GF-D8 (cell line): ENCODE measurements around the gene LAG3.

ENCODE experiments used
- DNase-seq: peaks from one replicate; lab custom pipeline; 2025; lab: John Stamatoyannopoulos, UW

Gene LAG3

DNA sequence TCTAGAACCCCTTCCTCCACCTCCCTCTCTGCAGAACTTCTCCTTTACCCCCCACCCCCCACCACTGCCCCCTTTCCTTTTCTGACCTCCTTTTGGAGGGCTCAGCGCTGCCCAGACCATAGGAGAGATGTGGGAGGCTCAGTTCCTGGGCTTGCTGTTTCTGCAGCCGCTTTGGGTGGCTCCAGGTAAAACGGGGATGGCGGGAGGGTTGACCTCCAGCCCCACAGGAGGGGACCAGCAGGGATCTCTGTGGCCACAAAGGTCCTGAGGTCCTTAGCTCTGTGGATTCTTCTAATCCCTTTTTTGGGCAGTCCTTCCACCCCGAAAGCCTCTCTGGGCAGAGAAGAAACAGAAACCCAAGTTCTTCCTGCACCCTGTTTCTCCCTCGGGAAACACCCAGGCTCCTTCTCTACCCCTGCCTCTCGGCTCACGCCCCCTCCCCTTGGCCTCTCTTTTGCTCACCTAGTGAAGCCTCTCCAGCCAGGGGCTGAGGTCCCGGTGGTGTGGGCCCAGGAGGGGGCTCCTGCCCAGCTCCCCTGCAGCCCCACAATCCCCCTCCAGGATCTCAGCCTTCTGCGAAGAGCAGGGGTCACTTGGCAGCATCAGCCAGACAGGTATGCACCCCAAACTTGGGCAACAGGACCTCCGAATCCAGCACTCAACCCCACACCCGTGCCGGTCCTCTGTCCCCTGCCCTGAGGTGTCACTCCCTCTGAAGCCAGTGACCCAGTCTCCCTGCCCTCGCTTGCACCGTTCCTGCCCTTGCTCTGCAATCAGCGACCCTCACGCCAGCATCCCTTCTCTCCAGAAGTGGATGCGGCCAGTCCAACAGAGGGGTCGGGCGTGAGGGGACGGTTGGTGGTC lies 638 bp downstream of the LAG3 start:
- DNase-seq, result no peak

DNA sequence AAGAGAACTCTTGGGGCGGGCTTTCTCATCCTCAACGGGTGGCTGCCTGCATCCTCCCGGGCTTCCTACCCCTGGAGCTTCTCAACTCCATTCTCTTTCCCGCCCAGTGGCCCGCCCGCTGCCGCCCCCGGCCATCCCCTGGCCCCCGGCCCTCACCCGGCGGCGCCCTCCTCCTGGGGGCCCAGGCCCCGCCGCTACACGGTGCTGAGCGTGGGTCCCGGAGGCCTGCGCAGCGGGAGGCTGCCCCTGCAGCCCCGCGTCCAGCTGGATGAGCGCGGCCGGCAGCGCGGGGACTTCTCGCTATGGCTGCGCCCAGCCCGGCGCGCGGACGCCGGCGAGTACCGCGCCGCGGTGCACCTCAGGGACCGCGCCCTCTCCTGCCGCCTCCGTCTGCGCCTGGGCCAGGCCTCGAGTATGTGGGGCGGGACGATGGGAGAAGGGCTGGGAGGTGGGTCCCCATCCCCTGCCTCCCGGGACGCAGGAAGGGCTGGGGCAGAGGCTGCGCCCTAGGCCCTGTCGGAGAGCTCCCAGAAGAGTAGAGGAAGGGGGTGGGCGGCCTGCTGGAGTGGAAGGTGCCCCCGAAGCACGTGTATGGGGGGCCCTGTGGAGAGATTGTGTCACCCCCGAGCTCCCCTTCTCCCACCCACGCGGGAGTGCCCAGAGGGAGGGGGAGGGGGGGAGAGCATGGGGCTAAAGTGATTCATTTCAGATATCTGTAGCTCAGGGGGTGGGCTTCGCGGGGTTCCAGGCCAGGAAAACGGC lies 1.5 kb downstream of the LAG3 start:
- DNase-seq, result no peak

DNA sequence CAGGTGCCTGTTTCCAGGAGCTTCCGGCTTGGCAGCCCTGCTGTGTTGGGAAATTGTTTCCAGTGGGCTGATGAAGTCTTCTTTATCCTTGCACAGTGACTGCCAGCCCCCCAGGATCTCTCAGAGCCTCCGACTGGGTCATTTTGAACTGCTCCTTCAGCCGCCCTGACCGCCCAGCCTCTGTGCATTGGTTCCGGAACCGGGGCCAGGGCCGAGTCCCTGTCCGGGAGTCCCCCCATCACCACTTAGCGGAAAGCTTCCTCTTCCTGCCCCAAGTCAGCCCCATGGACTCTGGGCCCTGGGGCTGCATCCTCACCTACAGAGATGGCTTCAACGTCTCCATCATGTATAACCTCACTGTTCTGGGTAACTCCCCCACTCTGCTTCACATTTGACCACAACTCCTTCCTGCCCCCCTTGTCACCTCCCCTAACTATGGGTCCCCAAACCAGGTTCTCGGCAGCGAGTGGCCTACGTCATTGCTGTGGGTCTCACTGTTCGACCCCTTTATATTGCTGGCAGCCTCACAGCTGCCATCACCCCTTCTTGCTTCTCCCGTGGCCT lies 2.3 kb downstream of the LAG3 start:
- no peak for DNase-seq

DNA sequence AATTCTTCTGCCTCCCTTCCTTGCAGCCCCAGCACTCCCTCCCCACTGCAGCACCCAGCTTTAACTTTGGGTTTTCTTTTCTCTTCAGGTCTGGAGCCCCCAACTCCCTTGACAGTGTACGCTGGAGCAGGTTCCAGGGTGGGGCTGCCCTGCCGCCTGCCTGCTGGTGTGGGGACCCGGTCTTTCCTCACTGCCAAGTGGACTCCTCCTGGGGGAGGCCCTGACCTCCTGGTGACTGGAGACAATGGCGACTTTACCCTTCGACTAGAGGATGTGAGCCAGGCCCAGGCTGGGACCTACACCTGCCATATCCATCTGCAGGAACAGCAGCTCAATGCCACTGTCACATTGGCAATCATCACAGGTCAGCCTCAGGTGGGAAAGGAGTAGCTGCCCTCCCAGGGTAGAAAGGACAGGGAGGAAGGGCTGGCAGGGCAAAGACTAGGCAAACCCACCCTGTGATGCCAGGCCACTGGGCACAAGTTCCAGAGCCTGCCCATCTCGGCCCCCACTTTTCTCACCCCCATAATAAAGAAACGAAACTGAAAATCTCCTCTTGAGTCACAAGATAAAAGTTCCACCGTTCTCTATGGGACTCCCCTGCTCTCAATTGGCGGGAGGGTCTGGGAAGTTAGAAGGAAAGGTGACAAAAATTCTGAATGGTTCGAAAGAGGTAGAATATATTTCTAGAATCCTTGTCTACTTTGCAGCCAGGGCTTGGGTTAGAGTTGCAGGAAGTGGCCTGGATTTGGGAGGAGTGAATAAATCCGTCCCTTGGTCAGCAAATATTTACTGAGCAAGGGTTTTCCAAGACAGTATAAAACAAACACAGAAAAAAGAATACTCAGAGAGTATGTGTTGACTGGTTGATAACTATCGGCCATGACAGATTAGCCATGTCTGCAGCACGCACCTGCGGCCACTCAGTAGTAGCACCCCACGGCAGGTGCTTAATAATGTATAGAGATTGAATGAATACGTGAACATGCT lies 3.2 kb downstream of the LAG3 start:
- no peak for DNase-seq

DNA sequence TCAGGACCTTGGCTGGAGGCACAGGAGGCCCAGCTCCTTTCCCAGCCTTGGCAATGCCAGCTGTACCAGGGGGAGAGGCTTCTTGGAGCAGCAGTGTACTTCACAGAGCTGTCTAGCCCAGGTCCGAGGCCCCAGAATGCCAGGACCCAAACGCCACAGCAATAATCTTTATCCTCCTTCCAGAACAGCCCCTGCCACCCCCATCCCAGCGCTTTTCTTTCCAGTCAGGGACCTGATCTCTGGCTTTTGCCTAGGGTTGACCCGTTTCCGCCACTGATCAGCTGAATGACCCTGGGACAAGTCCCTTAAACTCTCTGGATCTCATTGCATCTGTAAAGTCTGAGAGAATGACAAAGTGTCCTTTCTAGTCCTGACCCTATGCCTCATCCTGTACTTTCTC lies 5.1 kb downstream of the LAG3 start:
- DNase-seq, result no peak

DNA sequence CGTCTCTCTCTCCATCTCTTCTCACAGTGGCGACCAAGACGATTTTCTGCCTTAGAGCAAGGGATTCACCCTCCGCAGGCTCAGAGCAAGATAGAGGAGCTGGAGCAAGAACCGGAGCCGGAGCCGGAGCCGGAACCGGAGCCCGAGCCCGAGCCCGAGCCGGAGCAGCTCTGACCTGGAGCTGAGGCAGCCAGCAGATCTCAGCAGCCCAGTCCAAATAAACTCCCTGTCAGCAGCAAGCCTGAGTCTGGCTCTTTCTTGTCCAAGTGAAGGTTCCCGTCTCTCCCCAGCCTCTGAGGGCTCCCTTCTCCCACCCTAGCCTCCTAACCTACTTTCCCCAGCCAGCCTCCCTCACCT lies 5.9 kb downstream of the LAG3 start:
- DNase-seq, result no peak

DNA sequence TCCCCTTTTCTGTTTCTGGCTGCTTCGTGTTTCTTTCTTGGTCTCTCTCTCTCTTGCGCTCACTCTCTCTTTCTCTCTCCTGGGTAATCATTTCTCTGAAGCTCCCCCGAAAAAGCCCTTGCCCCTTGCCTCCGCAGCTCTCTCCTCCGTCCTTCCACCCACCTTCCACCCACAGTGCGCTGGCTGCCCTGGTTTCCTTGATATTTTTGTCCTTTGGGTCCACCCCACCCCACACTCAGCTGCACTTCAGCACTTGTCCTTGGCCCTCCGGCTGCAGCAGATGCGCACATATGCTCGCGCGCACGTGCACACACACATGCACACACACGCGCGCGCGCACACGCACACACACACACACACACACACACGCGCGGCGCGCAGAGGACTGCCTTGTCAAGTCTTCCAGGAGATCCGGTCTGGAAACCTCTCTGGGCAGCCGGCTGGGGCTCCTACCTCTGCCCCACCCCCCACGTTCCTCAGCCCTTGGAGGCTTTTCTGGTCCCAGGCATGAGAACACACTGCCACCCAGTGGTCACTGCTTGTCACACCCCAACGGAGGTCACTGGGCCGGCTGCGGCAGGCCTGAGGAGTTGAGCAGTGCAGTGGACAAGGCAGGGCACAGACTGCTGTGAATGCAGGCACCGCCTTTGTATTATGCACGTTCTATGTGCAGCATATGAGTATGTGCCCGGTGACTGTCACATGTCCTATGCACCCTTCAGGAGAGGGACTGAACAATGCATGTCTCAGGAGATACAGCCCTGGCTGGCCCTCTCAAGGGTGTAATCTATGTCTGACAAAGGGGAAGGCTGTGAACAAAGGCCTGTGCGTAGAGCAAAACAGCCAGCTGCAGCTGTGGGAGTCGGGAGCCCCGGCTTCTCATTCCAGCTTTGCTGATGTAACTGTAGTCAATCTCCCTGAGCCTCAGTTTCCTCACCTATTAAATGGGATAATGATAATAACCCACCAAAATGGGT lies 6.5 kb downstream of the LAG3 start:
- DNase-seq, result peak; percentile 64

DNA sequence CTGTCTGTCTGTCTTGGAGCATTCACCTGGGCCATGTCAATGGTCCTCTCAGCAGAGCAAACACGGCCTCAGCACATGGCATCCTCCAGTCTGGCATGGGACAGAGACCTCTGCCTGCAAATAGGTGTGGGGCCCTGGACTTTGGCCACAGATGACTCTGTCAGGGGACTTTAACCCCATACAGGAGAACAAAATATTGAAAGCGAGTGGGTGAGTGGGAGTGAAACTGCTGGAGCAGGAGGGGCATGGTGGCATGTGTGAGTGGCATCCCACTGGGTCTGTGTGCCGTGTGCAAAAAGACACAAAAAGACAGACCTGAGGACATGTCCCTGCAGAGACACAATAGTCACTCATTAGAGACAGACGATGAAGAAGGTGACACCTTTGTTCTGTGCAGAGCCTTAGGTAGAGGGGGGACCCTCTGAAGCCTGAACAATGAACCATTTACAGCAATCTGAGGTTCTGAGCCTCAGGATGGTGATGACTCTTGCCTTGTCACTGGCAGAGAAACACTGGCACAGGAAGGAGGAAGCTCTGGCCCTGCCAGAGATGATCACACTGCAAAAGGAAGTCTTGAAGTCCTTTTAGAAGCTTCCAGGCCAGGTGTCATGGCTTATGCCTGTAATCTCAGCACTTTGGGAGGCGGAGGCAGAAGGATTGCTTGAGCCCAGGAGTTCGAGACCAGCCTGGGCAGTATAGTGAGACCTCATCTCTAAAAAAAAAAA lies 7.5 kb downstream of the LAG3 start:
- DNase-seq, result no peak

DNA sequence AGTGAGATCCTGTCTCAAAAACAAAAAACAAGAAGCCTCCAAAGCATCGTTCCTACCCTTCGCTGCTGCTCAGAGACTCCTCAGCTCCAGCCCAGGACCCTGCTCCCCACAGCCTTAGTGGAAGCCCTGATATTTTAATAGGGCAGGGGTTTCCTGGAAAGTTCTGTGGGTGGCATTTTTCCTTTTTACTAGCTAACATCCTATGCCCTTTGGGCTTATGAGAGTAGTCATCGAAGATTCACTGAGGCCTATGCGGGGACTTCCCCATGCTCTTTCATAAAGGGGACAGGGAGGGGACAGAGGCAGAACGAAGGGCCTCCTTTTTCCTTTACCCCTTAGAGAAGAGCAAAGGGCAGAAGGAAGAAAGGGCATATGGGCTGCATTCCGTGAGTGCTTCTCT lies 8.3 kb downstream of the LAG3 start:
- no peak for DNase-seq

DNA sequence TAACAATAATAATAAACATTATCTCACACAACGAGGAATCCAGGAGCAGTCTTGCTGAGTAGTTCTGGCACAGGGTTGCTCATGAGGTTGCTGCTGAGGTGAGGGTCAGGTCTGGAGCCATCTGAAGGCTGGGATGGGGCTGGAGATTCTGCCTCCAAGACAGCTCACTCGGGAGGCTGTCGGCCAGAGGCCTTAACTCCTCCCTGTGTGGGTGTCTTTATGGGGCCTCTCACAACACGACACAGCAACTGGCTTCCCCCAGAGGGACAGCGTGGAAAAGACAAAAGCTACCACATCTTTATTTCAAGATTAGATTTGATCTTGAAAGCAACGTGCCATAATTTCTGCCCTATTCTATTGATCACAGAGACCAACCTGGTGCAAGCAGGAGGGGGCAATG lies 9.8 kb downstream of the LAG3 start:
- no peak for DNase-seq

DNA sequence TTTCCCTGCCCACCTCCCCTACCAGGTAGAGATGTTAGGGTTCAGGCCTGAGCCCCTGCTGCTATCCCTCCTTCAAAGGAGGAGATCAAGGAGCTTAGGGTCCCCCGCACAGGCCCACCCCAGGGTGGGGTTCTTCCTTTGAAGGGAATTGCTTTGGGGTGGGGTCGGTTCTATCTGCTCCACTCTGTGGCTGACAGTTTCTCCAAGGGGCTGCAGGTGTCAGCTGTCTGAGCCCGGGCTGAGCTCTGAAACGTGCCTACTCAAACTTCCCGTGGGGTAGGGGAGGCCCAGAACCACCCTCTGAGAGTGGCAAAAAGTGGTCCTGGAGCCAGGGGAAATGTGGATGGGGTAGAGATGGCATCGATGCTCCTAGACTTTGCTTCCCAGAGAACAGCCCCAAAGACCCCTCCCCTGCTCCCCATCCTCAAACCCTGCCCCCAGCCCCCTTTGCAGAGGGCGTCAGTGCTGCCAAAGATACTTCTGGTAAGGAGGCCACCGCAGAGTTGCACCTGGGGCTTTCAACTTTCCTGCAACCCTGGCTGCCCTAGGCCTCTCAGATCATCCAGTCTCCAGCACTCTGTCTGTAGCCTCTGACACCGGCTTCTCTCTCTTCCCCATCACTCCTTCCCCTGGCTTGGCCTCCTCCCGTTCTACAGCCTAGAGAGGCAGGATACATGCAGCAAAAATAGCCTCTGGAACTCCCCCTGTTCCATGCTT lies 10.7 kb downstream of the LAG3 start:
- DNase-seq, result no peak

DNA sequence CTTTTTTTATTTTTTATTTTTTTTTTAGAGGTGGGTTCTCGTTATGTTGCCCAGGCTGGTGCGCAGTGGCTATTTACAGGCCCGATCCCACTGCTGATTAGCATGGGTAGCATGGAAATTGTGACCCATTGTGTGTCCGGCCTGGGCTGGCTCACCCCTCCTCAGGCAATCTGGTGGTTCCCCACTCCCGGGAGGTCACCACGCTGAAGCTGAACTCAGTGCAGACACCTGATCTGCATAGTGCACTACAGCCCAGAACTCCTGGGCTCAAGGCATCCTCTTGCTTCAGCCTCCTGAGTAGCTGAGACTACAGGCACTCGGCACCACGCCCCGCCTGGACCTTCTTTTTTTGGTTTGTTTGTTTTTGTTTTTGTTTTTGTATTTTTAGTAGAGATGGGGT lies 11.5 kb downstream of the LAG3 start:
- DNase-seq, result no peak

DNA sequence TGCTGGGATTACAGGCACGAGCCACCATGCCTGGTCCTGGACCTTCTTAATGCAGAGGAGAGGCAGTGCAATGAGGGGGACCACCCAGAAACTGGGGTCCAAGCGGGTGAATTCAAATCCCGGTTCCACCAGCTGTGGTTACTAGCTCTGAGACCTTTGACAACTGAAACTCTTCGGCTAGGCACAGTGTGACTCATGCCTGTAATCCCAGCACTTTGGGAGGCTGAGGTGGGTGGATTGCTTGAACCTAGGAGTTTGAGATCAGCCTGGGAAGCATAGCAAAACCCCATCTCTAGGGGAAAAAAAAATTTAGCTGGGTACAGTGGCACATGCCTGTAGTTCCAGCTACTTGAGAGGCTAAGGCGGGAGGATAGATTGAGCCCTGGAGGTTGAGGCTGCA lies 12.0 kb downstream of the LAG3 start:
- no peak for DNase-seq

DNA sequence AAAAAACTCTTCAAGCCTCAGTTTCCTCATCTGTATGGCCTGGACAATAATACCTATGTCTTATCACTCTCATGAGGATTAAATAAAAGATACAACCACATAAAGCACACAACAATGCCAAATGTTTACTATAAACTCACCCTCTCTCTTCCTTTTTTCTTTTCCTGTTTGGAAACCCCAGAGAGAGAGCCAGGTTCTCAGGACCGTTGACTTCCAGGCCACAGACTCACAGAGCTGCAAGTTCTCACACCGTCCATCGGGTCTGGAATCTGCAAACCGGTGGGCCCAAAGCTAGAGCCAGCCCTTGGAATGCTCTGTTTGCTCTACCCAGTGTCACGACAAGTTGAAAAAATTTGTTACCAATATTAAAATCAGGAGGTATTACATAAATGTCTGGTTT lies 12.4 kb downstream of the LAG3 start:
- DNase-seq, result no peak

DNA sequence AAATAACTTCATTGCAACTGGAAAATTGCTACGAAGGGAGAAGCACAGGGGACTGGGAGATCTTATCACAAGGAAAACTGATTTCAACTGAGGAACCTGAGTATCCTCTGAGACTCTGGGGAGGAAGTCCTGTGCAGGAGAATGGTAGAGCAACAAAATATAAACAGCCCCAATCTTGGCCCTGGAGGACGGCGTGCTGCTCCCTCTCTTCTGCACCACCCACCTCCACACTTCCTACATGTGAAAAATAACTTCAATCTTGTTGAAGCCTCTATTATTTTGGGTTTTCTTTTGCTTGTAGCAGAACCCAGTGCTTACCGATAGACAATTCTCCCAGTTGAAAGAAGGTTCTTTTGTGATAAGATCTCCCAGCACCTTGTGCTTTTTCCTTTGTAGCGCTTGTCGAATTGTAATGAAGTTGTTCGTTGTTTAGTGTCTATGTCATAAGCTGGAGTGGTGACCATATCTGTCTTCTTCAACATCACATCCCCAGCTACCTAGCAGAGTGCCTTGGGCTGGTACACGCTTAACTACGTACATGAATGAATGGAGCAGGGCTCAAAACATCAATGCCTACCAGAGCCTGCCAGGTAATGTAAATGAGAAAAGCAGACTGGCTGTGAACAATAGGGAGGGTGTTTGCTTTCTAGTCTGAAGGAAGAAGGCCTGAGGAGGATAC lies 14.2 kb downstream of the LAG3 start:
- peak; percentile 27 for DNase-seq

DNA sequence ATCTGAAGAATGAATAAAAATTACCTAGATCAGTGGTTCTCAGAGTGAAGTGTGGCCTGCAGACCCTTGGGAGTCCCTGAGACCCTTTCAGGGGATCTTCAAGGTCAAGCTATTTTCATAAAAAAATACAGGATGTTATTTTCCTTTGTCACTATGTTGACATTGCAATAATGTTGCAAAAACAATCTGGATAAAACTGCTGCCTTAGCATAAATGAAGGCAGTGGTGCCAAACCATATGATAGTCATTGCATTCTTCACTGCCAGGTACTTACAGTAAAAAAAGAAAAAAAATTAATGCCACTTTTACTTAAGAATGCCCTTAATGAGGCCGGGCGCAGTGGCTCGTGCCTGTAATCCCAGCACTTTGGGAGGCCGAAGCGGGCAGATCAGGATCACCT lies 15.0 kb downstream of the LAG3 start:
- no peak for DNase-seq

DNA sequence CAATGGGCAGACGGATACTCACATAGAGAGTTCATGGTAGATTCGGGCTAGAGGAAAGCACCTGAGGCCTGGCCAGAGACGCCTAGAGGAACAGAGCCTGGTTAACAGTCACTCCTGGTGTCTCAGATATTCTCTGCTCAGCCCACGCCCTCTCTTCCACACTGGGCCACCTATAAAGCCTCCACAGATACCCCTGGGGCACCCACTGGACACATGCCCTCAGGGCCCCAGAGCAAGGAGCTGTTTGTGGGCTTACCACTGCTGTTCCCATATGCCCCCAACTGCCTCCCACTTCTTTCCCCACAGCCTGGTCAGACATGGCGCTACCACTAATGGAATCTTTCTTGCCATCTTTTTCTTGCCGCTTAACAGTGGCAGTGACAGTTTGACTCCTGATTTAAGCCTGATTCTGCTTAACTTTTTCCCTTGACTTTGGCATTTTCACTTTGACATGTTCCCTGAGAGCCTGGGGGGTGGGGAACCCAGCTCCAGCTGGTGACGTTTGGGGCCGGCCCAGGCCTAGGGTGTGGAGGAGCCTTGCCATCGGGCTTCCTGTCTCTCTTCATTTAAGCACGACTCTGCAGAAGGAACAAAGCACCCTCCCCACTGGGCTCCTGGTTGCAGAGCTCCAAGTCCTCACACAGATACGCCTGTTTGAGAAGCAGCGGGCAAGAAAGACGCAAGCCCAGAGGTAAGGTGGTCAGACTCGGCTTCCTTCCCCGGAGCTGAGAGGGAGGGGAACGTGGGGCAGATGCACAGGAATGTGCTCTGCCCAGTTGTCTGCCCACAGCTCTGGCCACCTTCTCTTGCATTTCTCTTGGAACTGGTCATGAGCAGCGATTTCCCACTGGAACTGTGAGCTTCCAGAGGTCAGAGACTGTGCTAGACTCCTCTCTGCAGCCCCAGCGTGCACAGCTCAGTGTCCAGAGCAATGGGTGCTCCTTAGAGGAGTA lies 16.9 kb downstream of the LAG3 start, which contains the start of gene CD4:
Gene CD4 (plus strand): TSS at position 557 of the 953 bp plus-strand sequence. CDS start 10,611 bp downstream, outside the sequence.
- peak; percentile 40 for DNase-seq
